Measurements from ENCODE around the gene LRFN4. TPM values are rescaled to one million over a fixed set of nuclear protein-coding genes. Genes with fewer than 3 reads are reported as not detected.

LRFN4 gene
- total and polyA plus RNA-seq, 2 of the 13 experiments (the other 11 are each of a cell fraction or from before 2014, with no cell fraction given), result 1.3 to 6.8 TPM

GRCh38 chr11:66904981-66905521 is 48.2 kb downstream of the LRFN4 start (continued):
- TF ChIP-seq, protein P1, sequence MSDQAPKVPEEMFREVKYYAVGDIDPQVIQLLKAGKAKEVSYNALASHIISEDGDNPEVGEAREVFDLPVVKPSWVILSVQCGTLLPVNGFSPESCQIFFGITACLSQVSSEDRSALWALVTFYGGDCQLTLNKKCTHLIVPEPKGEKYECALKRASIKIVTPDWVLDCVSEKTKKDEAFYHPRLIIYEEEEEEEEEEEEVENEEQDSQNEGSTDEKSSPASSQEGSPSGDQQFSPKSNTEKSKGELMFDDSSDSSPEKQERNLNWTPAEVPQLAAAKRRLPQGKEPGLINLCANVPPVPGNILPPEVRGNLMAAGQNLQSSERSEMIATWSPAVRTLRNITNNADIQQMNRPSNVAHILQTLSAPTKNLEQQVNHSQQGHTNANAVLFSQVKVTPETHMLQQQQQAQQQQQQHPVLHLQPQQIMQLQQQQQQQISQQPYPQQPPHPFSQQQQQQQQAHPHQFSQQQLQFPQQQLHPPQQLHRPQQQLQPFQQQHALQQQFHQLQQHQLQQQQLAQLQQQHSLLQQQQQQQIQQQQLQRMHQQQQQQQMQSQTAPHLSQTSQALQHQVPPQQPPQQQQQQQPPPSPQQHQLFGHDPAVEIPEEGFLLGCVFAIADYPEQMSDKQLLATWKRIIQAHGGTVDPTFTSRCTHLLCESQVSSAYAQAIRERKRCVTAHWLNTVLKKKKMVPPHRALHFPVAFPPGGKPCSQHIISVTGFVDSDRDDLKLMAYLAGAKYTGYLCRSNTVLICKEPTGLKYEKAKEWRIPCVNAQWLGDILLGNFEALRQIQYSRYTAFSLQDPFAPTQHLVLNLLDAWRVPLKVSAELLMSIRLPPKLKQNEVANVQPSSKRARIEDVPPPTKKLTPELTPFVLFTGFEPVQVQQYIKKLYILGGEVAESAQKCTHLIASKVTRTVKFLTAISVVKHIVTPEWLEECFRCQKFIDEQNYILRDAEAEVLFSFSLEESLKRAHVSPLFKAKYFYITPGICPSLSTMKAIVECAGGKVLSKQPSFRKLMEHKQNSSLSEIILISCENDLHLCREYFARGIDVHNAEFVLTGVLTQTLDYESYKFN (CRISPR knock-in tag; conservative IDR thresholded peaks at IDR 0.05), result no peak
- TF ChIP-seq BCL6 (CRISPR knock-in tag; IDR thresholded peaks at IDR 0.05), result no peak
- no peak for TF ChIP-seq HIVEP1 (CRISPR knock-in tag; IDR thresholded peaks at IDR 0.05)
- no peak for TF ChIP-seq MED8 (CRISPR knock-in tag; IDR thresholded peaks at IDR 0.05; ENCODE audit: insufficient replicate concordance)
- TF ChIP-seq, protein P2, sequence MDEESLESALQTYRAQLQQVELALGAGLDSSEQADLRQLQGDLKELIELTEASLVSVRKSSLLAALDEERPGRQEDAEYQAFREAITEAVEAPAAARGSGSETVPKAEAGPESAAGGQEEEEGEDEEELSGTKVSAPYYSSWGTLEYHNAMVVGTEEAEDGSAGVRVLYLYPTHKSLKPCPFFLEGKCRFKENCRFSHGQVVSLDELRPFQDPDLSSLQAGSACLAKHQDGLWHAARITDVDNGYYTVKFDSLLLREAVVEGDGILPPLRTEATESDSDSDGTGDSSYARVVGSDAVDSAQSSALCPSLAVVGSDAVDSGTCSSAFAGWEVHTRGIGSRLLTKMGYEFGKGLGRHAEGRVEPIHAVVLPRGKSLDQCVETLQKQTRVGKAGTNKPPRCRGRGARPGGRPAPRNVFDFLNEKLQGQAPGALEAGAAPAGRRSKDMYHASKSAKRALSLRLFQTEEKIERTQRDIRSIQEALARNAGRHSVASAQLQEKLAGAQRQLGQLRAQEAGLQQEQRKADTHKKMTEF (CRISPR knock-in tag; IDR thresholded peaks at IDR 0.05), result no peak
- TF ChIP-seq ZEB1 (IDR thresholded peaks at IDR 0.05; ENCODE audit: insufficient replicate concordance, low read depth), result no peak
- TF ChIP-seq YEATS4 (CRISPR knock-in tag; IDR thresholded peaks at IDR 0.05; ENCODE audit: borderline replicate concordance), result peak; percentile 27; the same call in 1 of the 2 replicates
- TF ChIP-seq HNRNPL (IDR thresholded peaks at IDR 0.05; ENCODE audit: low read depth, low read length), result no peak
- no peak for TF ChIP-seq ZBTB7B (CRISPR knock-in tag; IDR thresholded peaks at IDR 0.05)
- no peak for TF ChIP-seq ZNF816 (CRISPR knock-in tag; IDR thresholded peaks at IDR 0.05; ENCODE audit: borderline replicate concordance)
- TF ChIP-seq ZFX (CRISPR knock-in tag; IDR thresholded peaks at IDR 0.05; ENCODE audit: low read depth), result 0 out of 2 replicates have a peak, but pooled peaks have one; percentile 14
- TF ChIP-seq ZNF362 (CRISPR knock-in tag; IDR thresholded peaks at IDR 0.05; ENCODE audit: borderline replicate concordance), result no peak
- no peak for TF ChIP-seq ZNF329 (CRISPR knock-in tag; IDR thresholded peaks at IDR 0.05; ENCODE audit: low read depth)
- peak; percentile 87 to 89 for TF ChIP-seq MAFK (conservative IDR thresholded peaks at IDR 0.05 in 1 of 2, IDR thresholded peaks at IDR 0.05 in 1 of 2; ENCODE audit: low read length in 2 of 2)
- no peak for TF ChIP-seq ZNF232 (CRISPR knock-in tag; IDR thresholded peaks at IDR 0.05; ENCODE audit: borderline replicate concordance)
- no peak for TF ChIP-seq NR2F6 (IDR thresholded peaks at IDR 0.05)
- no peak for TF ChIP-seq NR2F6 (CRISPR knock-in tag; IDR thresholded peaks at IDR 0.05)
- no peak for TF ChIP-seq ZBTB20 (CRISPR knock-in tag; IDR thresholded peaks at IDR 0.05; ENCODE audit: borderline replicate concordance, low read depth)
- TF ChIP-seq ZNF281 (CRISPR knock-in tag; IDR thresholded peaks at IDR 0.05; ENCODE audit: borderline replicate concordance), result no peak
- TF ChIP-seq, protein P3, sequence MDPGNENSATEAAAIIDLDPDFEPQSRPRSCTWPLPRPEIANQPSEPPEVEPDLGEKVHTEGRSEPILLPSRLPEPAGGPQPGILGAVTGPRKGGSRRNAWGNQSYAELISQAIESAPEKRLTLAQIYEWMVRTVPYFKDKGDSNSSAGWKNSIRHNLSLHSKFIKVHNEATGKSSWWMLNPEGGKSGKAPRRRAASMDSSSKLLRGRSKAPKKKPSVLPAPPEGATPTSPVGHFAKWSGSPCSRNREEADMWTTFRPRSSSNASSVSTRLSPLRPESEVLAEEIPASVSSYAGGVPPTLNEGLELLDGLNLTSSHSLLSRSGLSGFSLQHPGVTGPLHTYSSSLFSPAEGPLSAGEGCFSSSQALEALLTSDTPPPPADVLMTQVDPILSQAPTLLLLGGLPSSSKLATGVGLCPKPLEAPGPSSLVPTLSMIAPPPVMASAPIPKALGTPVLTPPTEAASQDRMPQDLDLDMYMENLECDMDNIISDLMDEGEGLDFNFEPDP (CRISPR knock-in tag; conservative IDR thresholded peaks at IDR 0.05), result no peak
- no peak for TF ChIP-seq RFXANK (CRISPR knock-in tag; IDR thresholded peaks at IDR 0.05)
